GM12878 (cell line): ENCODE results near the gene MRPS9. TPM values are rescaled to one million over a fixed set of nuclear protein-coding genes. Genes with fewer than 3 reads are reported as not detected.
A peak's percentile ranks its signal among the peaks of the same experiment; 100 is the strongest.

Source experiments
- ATAC-seq: fragments of 200-7000 bp; cut with Tn5 transposase; 3 replicates; pipeline ENCODE4 v1.9.1; 2020; ENCODE audit warnings: mild to moderate bottlenecking, moderate library complexity
- BruUV-seq: library from RNA; stranded (reverse); fragments of 400-500 nt; replicated peaks from 2 replicates; lab custom pipeline; 2021; lab: Mats Ljungman, UMichigan
- CTCF ChIA-PET: fragments of 300-600 bp; sonication (Branson Sonifier 250); formaldehyde crosslinking; extraction: SDS; loops from one replicate; lab custom pipeline; 2021; ENCODE audit warnings: inconsistent platforms; lab: Yijun Ruan, JAX
- POLR2A ChIA-PET: fragments of 350-600 bp; formaldehyde crosslinking; extraction: SDS; loops from one replicate; lab custom pipeline; 2021; ENCODE audit warnings: inconsistent platforms; lab: Charles Lee
- RAD21 ChIA-PET: fragments of 300-600 bp; sonication (Branson Sonifier 250); formaldehyde crosslinking; loops from one replicate; lab custom pipeline; 2023; ENCODE audit warnings: antibody characterized with exemption; ENCODE audit not compliant: unreplicated experiment; lab: Charles Lee
- SMC1A ChIA-PET: fragments of 300-600 bp; sonication (Branson Sonifier 250); formaldehyde crosslinking; loops from one replicate; lab custom pipeline; 2023; ENCODE audit not compliant: unreplicated experiment, uncharacterized antibody; lab: Charles Lee
- DNase-seq: peaks from one replicate; pipeline ENCODE4 v3.0.0-alpha.2; 2011; ENCODE audit warnings: low read depth, low spot score
- FAIRE-seq: peaks from 3 replicates; lab custom pipeline; 2011; peaks lifted over from hg19 to GRCh38; lab: Jason Lieb, UNC
- H2AFZ ChIP-seq: 2 replicates; pipeline ENCODE4 v1.6.0; 2011; ENCODE audit warnings: low read depth, low read length, control low read depth; ENCODE audit not compliant: control insufficient read depth
- H3K27ac ChIP-seq: 2 replicates; pipeline ENCODE4 v1.5.1; 2011; ENCODE audit warnings: control low read depth; ENCODE audit not compliant: control insufficient read depth, insufficient read depth
- H3K27me3 ChIP-seq, 2 experiments: replicated peaks in 1 of 2; 2 replicates each; pipeline versions ENCODE4 v1.6.0 to v1.6.1; 2011; ENCODE audit warnings: low read length in 1 of 2; ENCODE audit not compliant: control insufficient read depth in 2 of 2, insufficient read depth in 2 of 2
- H3K36me3 ChIP-seq, 2 experiments: 2 replicates each; pipeline ENCODE4 v1.5.1; 2011; ENCODE audit warnings: low read length in 1 of 2; ENCODE audit not compliant: control insufficient read depth in 2 of 2, insufficient read depth in 2 of 2
- H3K4me1 ChIP-seq: 2 replicates; pipeline ENCODE4 v1.6.1; 2011; ENCODE audit warnings: mild to moderate bottlenecking, low read length, moderate library complexity, mixed read lengths; ENCODE audit not compliant: control insufficient read depth, insufficient read depth
- H3K4me2 ChIP-seq: 2 replicates; pipeline ENCODE4 v1.6.0; 2011; ENCODE audit warnings: control low read depth; ENCODE audit not compliant: control insufficient read depth, insufficient read depth
- H3K4me3 ChIP-seq: fragments of 200-600 bp; sonication (generic); 2 replicates; pipeline ENCODE4 v1.5.1; 2016
- H3K79me2 ChIP-seq: 2 replicates; pipeline ENCODE4 v1.6.0; 2011; ENCODE audit warnings: low read length; ENCODE audit not compliant: control insufficient read depth, insufficient read depth
- H3K9ac ChIP-seq: 2 replicates; pipeline ENCODE4 v1.8.0; 2011; ENCODE audit warnings: low read length, control low read depth, mixed read lengths; ENCODE audit not compliant: control insufficient read depth, insufficient read depth
- H3K9me3 ChIP-seq: replicated peaks from 3 replicates; pipeline ENCODE4 v1.5.1; 2011; ENCODE audit warnings: mild to moderate bottlenecking, low read length; ENCODE audit not compliant: control insufficient read depth, insufficient read depth
- H4K20me1 ChIP-seq: 2 replicates; pipeline ENCODE4 v1.6.0; 2011; ENCODE audit not compliant: control insufficient read depth, insufficient read depth
- BCL11A ChIP-seq: IDR thresholded peaks from 2 replicates; pipeline ENCODE4 v1.6.1; 2011; ENCODE audit warnings: low read depth, low read length
- CREM ChIP-seq: IDR thresholded peaks from 2 replicates; pipeline ENCODE4 v1.6.1; 2014; ENCODE audit warnings: antibody characterized with exemption, low read depth
- GATAD2B ChIP-seq: fragments of 450-650 bp; conservative IDR thresholded peaks from 2 replicates; pipeline ENCODE4 v1.6.1; 2017; ENCODE audit warnings: low read depth, mild to moderate bottlenecking, moderate library complexity
- IKZF1 ChIP-seq: fragments of 450-650 bp; conservative IDR thresholded peaks from 2 replicates; pipeline ENCODE4 v1.6.1; 2017; ENCODE audit warnings: antibody characterized with exemption, mild to moderate bottlenecking
- LARP7 ChIP-seq: fragments of 450-650 bp; IDR thresholded peaks from 2 replicates; pipeline ENCODE4 v1.6.1; 2017; ENCODE audit warnings: mild to moderate bottlenecking
- RFX5 ChIP-seq: IDR thresholded peaks from 2 replicates; pipeline ENCODE4 v1.6.1; 2011; ENCODE audit warnings: low read depth, low read length, improper control_type of control experiment
- SMC3 ChIP-seq: IDR thresholded peaks from 2 replicates; pipeline ENCODE4 v1.6.1; 2011; ENCODE audit warnings: low read length, improper control_type of control experiment, borderline replicate concordance
- SPI1 ChIP-seq: IDR thresholded peaks from 2 replicates; pipeline ENCODE4 v1.6.1; 2011; ENCODE audit warnings: low read depth, mild to moderate bottlenecking, low read length, moderate library complexity, borderline replicate concordance; ENCODE audit not compliant: insufficient read depth
- SREBF1 ChIP-seq: IDR thresholded peaks from 2 replicates; pipeline ENCODE4 v1.6.1; 2012; ENCODE audit warnings: mild to moderate bottlenecking, low read length
- SREBF2 ChIP-seq: IDR thresholded peaks from 2 replicates; pipeline ENCODE4 v1.6.1; 2012; ENCODE audit warnings: mild to moderate bottlenecking, low read length
- YBX1 ChIP-seq: fragments of 450-650 bp; IDR thresholded peaks from 2 replicates; pipeline ENCODE4 v1.6.1; 2016; ENCODE audit warnings: antibody characterized with exemption
- YY1 ChIP-seq: IDR thresholded peaks from 2 replicates; pipeline ENCODE4 v1.6.1; 2011; ENCODE audit warnings: low read depth, mild to moderate bottlenecking, low read length
- ZNF217 ChIP-seq: fragments of 450-650 bp; IDR thresholded peaks from 2 replicates; pipeline ENCODE4 v1.6.1; 2017; ENCODE audit warnings: antibody characterized with exemption, mild to moderate bottlenecking
- ZSCAN29 ChIP-seq: fragments of 450-650 bp; IDR thresholded peaks from 2 replicates; pipeline ENCODE4 v1.6.1; 2017; ENCODE audit warnings: mild to moderate bottlenecking, moderate library complexity
- WGBS: methylation state at CpG from one replicate; pipeline ENCODE4 v1.1.6; 2016; ENCODE audit warnings: low lambda C conversion rate; ENCODE audit not compliant: insufficient replicate concordance, insufficient coverage; ENCODE audit errors: missing lambda C conversion rate; 5-methylcytosine and 5-hydroxymethylcytosine counted together
- in situ Hi-C: fragments of 300-500 bp; cut with MboI; formaldehyde crosslinking; loops from 9 replicates; pipeline ENCODE4 v1.14.3; 2018; ENCODE audit warnings: mixed read lengths
- intact Hi-C: fragments of 100-400 bp; cut with micrococcal nuclease; formaldehyde crosslinking; loops from one replicate; pipeline ENCODE4 v1.14.2; 2022; ENCODE audit not compliant: unreplicated experiment
- polyA plus RNA-seq, 11 experiments: library from polyadenylated mRNA; depleted of rRNA in 4 of 11; unstranded in 6 of 11; stranded (reverse) in 5 of 11; fragments of >200 nt; fragmentation: Nextera tagmentation in 4 of 11; fragmentation: Illumina TruSeq in 1 of 11; extraction: Ambion mirVana in 4 of 11; extraction: Trizol in 1 of 11; gene quantifications; 1 replicate in 1 of 11; 2 replicates in 10 of 11; pipeline versions ENCODE4 v1.2.1 to v1.2.3, GENCODE V29; 2011 to 2016; ENCODE audit warnings: inconsistent platforms in 2 of 11, missing spikeins in 2 of 11, low read depth in 1 of 11
- total RNA-seq, 4 experiments: library from RNA; depleted of rRNA in 3 of 4; stranded (reverse); fragments of >200 nt in 3 of 4; fragmentation: Illumina TruSeq in 1 of 4; extraction: Trizol in 1 of 4; gene quantifications; 2 replicates each; pipeline versions ENCODE4 v1.2.1 to v1.2.3, GENCODE V29; 2013 to 2021
- TF ChIP-seq, protein P1 (sequence below): fragments of 150-350 bp; IDR thresholded peaks from 2 replicates; pipeline ENCODE4 v1.6.1; 2016; ENCODE audit warnings: low read depth, low read length
- TF ChIP-seq, protein P2 (sequence below): fragments of 450-650 bp; IDR thresholded peaks from 2 replicates; pipeline ENCODE4 v1.6.1; 2017; ENCODE audit warnings: mild to moderate bottlenecking, low read depth, inconsistent platforms; ENCODE audit not compliant: poor library complexity, severe bottlenecking

Gene MRPS9
- total and polyA plus RNA-seq, 10 of the 15 experiments (the other 5 are each of a cell fraction or from before 2014, with no cell fraction given), result 39.1 to 111 (median 63.4) TPM

GRCh38 chr2:105057005-105057404 lies 19.1 kb downstream of the MRPS9 start:
- no peaks in the 10 kb centered on the region for H4K20me1 ChIP-seq
- H3K36me3 ChIP-seq, result no peaks in the 10 kb centered on the region; a peak in 1 of 4 replicates
- CTCF ChIA-PET, result interaction anchor here (1.1 to 1.7 kb wide), 4 partner anchors 12 to 42 kb away, joined by 3 to 6 read pairs (median 3); no protein-coding TSS in a partner anchor
- ATAC-seq (peak; percentile 89), FAIRE-seq (no peak), DNase-seq (no peak)
- no peaks in the 10 kb centered on the region for H3K79me2 ChIP-seq
- no peak overlapping the region for H3K9ac ChIP-seq
- H3K27ac ChIP-seq, result peak overlapping the region; percentile 25; the same call in 1 of the 2 replicates
- WGBS, result 0% methylated on average over 1 of the region's 1 CpG
- no peak overlapping the region for H3K4me3 ChIP-seq
- TF ChIP-seq BCL11A, result no peak
- no peak for TF ChIP-seq ZNF217
- no peak for TF ChIP-seq CREM
- TF ChIP-seq SREBF1, result no peak
- no peak for TF ChIP-seq SPI1
- TF ChIP-seq, protein P1, sequence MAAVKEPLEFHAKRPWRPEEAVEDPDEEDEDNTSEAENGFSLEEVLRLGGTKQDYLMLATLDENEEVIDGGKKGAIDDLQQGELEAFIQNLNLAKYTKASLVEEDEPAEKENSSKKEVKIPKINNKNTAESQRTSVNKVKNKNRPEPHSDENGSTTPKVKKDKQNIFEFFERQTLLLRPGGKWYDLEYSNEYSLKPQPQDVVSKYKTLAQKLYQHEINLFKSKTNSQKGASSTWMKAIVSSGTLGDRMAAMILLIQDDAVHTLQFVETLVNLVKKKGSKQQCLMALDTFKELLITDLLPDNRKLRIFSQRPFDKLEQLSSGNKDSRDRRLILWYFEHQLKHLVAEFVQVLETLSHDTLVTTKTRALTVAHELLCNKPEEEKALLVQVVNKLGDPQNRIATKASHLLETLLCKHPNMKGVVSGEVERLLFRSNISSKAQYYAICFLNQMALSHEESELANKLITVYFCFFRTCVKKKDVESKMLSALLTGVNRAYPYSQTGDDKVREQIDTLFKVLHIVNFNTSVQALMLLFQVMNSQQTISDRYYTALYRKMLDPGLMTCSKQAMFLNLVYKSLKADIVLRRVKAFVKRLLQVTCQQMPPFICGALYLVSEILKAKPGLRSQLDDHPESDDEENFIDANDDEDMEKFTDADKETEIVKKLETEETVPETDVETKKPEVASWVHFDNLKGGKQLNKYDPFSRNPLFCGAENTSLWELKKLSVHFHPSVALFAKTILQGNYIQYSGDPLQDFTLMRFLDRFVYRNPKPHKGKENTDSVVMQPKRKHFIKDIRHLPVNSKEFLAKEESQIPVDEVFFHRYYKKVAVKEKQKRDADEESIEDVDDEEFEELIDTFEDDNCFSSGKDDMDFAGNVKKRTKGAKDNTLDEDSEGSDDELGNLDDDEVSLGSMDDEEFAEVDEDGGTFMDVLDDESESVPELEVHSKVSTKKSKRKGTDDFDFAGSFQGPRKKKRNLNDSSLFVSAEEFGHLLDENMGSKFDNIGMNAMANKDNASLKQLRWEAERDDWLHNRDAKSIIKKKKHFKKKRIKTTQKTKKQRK, result no peak
- TF ChIP-seq, protein P2, sequence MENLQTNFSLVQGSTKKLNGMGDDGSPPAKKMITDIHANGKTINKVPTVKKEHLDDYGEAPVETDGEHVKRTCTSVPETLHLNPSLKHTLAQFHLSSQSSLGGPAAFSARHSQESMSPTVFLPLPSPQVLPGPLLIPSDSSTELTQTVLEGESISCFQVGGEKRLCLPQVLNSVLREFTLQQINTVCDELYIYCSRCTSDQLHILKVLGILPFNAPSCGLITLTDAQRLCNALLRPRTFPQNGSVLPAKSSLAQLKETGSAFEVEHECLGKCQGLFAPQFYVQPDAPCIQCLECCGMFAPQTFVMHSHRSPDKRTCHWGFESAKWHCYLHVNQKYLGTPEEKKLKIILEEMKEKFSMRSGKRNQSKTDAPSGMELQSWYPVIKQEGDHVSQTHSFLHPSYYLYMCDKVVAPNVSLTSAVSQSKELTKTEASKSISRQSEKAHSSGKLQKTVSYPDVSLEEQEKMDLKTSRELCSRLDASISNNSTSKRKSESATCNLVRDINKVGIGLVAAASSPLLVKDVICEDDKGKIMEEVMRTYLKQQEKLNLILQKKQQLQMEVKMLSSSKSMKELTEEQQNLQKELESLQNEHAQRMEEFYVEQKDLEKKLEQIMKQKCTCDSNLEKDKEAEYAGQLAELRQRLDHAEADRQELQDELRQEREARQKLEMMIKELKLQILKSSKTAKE, result no peak
- TF ChIP-seq ZSCAN29, result no peak
- TF ChIP-seq SREBF2, result no peak
- no peak for TF ChIP-seq YBX1
- no peak for TF ChIP-seq LARP7
- no peak for TF ChIP-seq SMC3
- no peak for TF ChIP-seq RFX5
- no peak for TF ChIP-seq GATAD2B
- TF ChIP-seq YY1, result no peak
- TF ChIP-seq IKZF1, result no peak
- no peaks in the 10 kb centered on the region for H3K9me3 ChIP-seq
- BruUV-seq, result no TSS peak
- POLR2A ChIA-PET, result interaction anchor here (1.9 kb wide), 1 partner anchor 19 kb away, joined by 8 read pairs; the partner anchor contains the start of gene MRPS9
- H3K27me3 ChIP-seq, result no peaks in the 10 kb centered on the region
- peak overlapping the region; percentile 4; the same call in 1 of the 2 replicates for H2AFZ ChIP-seq
- in situ Hi-C loops (no loop called here), intact Hi-C loops (no loop called here)
- SMC1A ChIA-PET, result interaction anchor here (1.6 to 5.4 kb wide), 3 partner anchors 13 to 19 kb away, joined by 5 to 35 read pairs (median 7); partner anchors contain the start of gene MRPS9
- H3K4me2 ChIP-seq, result no peak overlapping the region; the same call in 1 of the 2 replicates
- RAD21 ChIA-PET, result interaction anchor here (1.3 to 1.4 kb wide), 2 partner anchors 14 to 19 kb away, joined by 4 to 6 read pairs; partner anchors contain the start of gene MRPS9
- H3K4me1 ChIP-seq, result no peaks in the 10 kb centered on the region
